ENCODE data around the gene PTPRJ.
A peak's percentile ranks its signal among the peaks of the same experiment; 100 is the strongest.

PTPRJ gene

DNA sequence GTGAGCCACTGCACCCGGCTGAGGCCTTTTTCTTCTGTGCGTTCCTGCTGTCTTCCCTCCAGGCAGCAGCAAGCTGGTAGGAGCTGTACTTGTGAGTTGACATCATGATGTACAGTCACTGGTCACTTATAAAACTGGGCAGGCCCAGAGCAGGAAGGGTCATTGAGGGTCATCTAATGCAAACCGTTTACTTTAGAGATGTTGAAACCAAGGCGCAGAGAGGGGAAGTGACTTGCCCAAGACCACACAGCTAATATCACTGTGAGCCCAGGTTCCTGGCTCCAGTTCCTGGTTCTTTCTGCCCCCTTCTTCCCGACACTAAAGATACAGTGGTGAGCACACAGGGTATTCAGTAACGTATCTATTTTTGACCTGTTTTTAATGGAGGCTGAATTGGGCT, 27.3 kb downstream of the PTPRJ start:
- no peak overlapping the region for H3K4me3 ChIP-seq (ENCODE audit: low read length)
- no peak overlapping the region for H2AFZ ChIP-seq (ENCODE audit: low read depth, low read length)
- no peaks in the 10 kb centered on the region for H3K9me3 ChIP-seq (ENCODE audit: low read length)
- no peaks in the 10 kb centered on the region for H3K36me3 ChIP-seq (ENCODE audit: insufficient read depth, low read length)
- H3K4me1 ChIP-seq (ENCODE audit: insufficient read depth, low read length), result peaks cover 25% of the 10 kb centered on the region
- no peaks in the 10 kb centered on the region for H3K27me3 ChIP-seq (ENCODE audit: insufficient read depth, low read length)

DNA sequence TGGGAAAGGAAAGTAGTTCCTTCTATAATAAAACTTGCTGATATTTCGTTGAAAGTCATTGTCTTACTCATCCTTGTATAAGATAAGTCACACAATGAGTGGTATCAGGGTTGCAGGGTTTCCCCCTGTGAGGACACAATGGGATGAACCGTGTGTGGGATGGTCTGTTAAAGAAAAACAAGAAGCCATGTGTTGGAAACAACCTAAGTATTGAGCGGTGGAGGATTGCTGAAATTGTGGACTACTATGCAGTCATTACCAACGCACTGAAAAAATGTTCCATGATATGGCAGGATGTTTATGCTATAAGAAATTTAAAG, 28.6 kb downstream of the PTPRJ start:
- H3K4me1 ChIP-seq (ENCODE audit: insufficient read depth, low read length), result peaks cover 19% of the 10 kb centered on the region
- no peak overlapping the region for H2AFZ ChIP-seq (ENCODE audit: low read depth, low read length)
- H3K27me3 ChIP-seq (ENCODE audit: insufficient read depth, low read length), result no peaks in the 10 kb centered on the region
- H3K9me3 ChIP-seq (ENCODE audit: low read length), result no peaks in the 10 kb centered on the region
- no peaks in the 10 kb centered on the region for H3K36me3 ChIP-seq (ENCODE audit: insufficient read depth, low read length)
- no peak overlapping the region for H3K4me3 ChIP-seq (ENCODE audit: low read length)

GRCh38 chr11:48011102-48011797, 30.9 kb downstream of the PTPRJ start:
- no peak overlapping the region for H2AFZ ChIP-seq (ENCODE audit: low read depth, low read length)
- H3K4me1 ChIP-seq (ENCODE audit: insufficient read depth, low read length), result peaks cover 6% of the 10 kb centered on the region
- no peaks in the 10 kb centered on the region for H3K36me3 ChIP-seq (ENCODE audit: insufficient read depth, low read length)
- no peak overlapping the region for H3K4me3 ChIP-seq (ENCODE audit: low read length)
- H3K9me3 ChIP-seq (ENCODE audit: low read length), result no peaks in the 10 kb centered on the region
- H3K27me3 ChIP-seq (ENCODE audit: insufficient read depth, low read length), result no peaks in the 10 kb centered on the region

- no peaks in the 10 kb centered on the region for H3K27me3 ChIP-seq (ENCODE audit: insufficient read depth, low read length)
Measured at GRCh38 chr11:48011798-48012391, 31.5 kb downstream of the PTPRJ start.

DNA sequence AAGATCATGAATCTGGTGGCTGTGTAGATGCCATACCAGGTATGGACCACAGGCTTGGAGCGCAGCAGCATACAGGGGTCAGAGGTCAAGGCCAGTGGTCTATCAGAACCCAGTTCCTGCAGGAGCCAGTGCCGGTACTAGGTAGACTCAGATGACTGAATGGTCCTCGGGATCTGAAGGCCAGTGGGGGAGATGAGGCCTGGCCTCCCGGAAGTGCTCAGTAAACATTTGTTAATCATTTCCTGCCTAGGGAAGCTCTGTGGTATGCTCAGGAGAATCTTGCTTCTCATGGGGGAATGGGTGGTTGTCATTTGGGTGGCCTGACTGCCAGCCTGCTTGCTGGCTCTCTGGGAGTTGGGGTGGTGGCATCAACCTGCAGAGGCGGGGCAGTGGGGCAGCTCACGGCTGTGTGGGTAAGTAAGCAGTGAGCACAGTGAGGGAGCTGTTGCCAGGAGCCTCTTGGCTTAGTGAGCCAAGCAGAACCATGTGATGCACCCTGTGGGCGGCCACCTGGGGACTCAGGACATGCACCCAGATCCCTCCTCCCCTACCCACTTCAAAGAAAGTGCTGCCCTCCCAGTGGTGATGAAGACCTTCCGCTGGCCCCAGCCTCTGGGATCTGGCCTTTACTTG, 33.0 kb downstream of the PTPRJ start:
- H3K4me3 ChIP-seq (ENCODE audit: low read length), result no peak overlapping the region
- H3K36me3 ChIP-seq (ENCODE audit: insufficient read depth, low read length), result no peaks in the 10 kb centered on the region
- no peak overlapping the region for H2AFZ ChIP-seq (ENCODE audit: low read depth, low read length)
- H3K9me3 ChIP-seq (ENCODE audit: low read length), result no peaks in the 10 kb centered on the region
- H3K27me3 ChIP-seq (ENCODE audit: insufficient read depth, low read length), result no peaks in the 10 kb centered on the region
- H3K4me1 ChIP-seq (ENCODE audit: insufficient read depth, low read length), result peaks cover 12% of the 10 kb centered on the region

More at GRCh38 chr11:48011798-48012391, 31.5 kb downstream of the PTPRJ start:
- H3K9me3 ChIP-seq (ENCODE audit: low read length), result no peaks in the 10 kb centered on the region
- H3K4me3 ChIP-seq (ENCODE audit: low read length), result no peak overlapping the region
- no peaks in the 10 kb centered on the region for H3K4me1 ChIP-seq (ENCODE audit: insufficient read depth, low read length)
- H3K36me3 ChIP-seq (ENCODE audit: insufficient read depth, low read length), result no peaks in the 10 kb centered on the region
- no peak overlapping the region for H2AFZ ChIP-seq (ENCODE audit: low read depth, low read length)

DNA sequence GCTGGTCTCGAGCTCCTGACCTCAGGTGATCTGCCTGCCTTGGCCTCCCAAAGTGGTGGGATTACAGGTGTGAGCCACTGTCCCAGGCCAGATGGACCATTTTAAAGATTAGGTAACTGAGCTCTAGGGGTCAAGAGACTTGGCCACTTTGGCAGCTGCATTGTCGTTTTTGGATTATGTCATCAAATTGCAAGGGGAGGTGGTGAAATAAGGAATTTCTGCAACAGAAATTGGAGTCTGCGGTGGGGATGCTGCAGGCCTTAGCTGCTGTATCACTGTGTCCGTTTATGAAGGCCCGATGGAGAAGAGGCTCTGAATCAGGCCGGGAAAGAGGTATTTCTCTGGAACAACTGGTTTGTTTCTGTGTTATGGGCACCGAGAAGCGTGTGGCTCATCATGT, 34.6 kb downstream of the PTPRJ start:
- no peak overlapping the region for H3K4me3 ChIP-seq (ENCODE audit: low read length)
- H3K4me1 ChIP-seq (ENCODE audit: insufficient read depth, low read length), result peaks cover 23% of the 10 kb centered on the region
- no peaks in the 10 kb centered on the region for H3K9me3 ChIP-seq (ENCODE audit: low read length)
- no peak overlapping the region for H2AFZ ChIP-seq (ENCODE audit: low read depth, low read length)
- H3K36me3 ChIP-seq (ENCODE audit: insufficient read depth, low read length), result no peaks in the 10 kb centered on the region
- H3K27me3 ChIP-seq (ENCODE audit: insufficient read depth, low read length), result no peaks in the 10 kb centered on the region

DNA sequence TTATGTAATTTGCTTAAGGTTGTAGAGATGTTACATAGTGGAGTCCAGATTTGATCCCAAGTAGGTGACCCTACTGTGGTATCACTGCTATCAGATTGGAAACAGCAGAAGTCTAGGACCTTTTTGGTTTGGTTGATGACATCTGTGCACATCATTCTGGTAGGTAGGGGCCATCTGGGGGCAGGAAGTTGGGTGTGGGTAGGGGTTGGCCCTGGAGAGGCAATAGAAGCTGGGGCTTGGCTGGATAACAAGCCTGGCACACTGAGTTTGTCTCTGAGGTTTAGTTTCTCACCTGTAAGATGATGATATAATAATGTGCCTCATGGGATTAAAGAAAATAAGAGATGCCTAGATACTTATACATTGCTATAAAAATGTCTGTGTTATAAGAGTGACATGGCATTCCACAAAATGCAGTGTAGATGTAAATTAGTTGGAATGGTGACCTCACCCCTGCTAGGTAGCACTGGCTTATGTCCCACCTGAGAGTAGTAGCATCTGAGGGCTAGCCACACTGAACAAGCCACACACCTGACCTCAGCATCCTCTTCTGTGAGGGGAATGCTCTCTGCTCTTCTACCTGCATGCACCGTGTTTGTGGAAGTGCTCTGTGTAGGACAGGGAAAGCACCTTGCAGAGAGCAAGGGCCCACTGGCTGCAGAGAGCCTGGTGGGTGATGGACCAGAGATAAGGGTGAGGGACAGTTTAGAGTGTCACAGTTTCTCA, 36.9 kb downstream of the PTPRJ start:
- no peaks in the 10 kb centered on the region for H3K36me3 ChIP-seq (ENCODE audit: insufficient read depth, low read length)
- no peak overlapping the region for H2AFZ ChIP-seq (ENCODE audit: low read depth, low read length)
- no peak overlapping the region for H3K4me3 ChIP-seq (ENCODE audit: low read length)
- H3K27me3 ChIP-seq (ENCODE audit: insufficient read depth, low read length), result no peaks in the 10 kb centered on the region
- no peaks in the 10 kb centered on the region for H3K9me3 ChIP-seq (ENCODE audit: low read length)
- H3K4me1 ChIP-seq (ENCODE audit: insufficient read depth, low read length), result peaks cover 23% of the 10 kb centered on the region

DNA sequence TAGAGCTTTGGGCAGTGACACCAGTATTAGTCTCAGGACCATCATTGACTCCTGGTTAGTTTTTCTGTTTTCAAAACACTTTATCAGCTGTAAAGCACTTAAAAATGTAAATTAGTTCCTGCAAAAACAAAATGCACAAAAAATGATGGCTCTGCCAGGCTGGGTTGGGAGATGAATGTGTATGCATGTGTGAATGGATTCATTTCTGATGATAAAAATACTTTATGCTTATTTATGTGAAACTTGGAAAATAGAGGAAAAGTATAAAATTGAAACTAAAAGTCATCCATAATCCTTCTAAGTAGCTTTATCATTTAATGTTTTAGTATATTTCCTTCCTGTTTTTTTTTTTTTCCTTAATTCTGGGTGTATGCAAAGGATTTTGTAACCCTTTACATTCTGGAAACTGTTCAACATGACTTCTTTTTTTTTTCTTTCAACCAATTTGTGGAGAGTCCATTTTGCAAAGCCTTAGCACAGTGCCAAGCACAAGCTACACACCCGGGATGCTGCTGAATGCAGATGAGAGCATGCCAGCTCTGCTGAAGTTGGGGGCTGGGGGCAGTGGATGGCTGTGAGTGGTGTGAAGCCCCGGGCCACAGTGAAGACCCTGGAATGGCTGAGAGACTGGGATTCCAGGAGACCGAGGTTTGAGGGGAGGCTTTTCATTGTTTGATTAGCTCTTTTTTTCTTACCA, 37.6 kb downstream of the PTPRJ start:
- H3K9me3 ChIP-seq (ENCODE audit: low read length), result no peaks in the 10 kb centered on the region
- H3K36me3 ChIP-seq (ENCODE audit: insufficient read depth, low read length), result no peaks in the 10 kb centered on the region
- H2AFZ ChIP-seq (ENCODE audit: low read depth, low read length), result peak overlapping the region; percentile 79
- H3K4me3 ChIP-seq (ENCODE audit: low read length), result peak overlapping the region; percentile 35
- peaks cover 23% of the 10 kb centered on the region for H3K4me1 ChIP-seq (ENCODE audit: insufficient read depth, low read length)
- H3K27me3 ChIP-seq (ENCODE audit: insufficient read depth, low read length), result no peaks in the 10 kb centered on the region

- Histone ChIP-seq H3K9me3 (ENCODE audit: low read length) (no peaks in the 10 kb centered on the region), H3K4me3 (ENCODE audit: low read length) (peak overlapping the region; percentile 35), H3K36me3 (ENCODE audit: insufficient read depth, low read length) (no peaks in the 10 kb centered on the region), H2AFZ (ENCODE audit: low read depth, low read length) (peak overlapping the region; percentile 79), H3K27me3 (ENCODE audit: insufficient read depth, low read length) (no peaks in the 10 kb centered on the region), H3K4me1 (ENCODE audit: insufficient read depth, low read length) (peaks cover 23% of the 10 kb centered on the region)
Measured at GRCh38 chr11:48018528-48019216, 38.3 kb downstream of the PTPRJ start.

GRCh38 chr11:48019217-48019584, 38.8 kb downstream of the PTPRJ start:
- Histone ChIP-seq H2AFZ (ENCODE audit: low read depth, low read length) (peak overlapping the region; percentile 79), H3K27me3 (ENCODE audit: insufficient read depth, low read length) (no peaks in the 10 kb centered on the region), H3K9me3 (ENCODE audit: low read length) (no peaks in the 10 kb centered on the region), H3K36me3 (ENCODE audit: insufficient read depth, low read length) (no peaks in the 10 kb centered on the region), H3K4me3 (ENCODE audit: low read length) (peak overlapping the region; percentile 35), H3K4me1 (ENCODE audit: insufficient read depth, low read length) (peaks cover 23% of the 10 kb centered on the region)

- Histone ChIP-seq H3K9me3 (ENCODE audit: low read length) (no peaks in the 10 kb centered on the region), H3K4me3 (ENCODE audit: low read length) (no peak overlapping the region), H3K27me3 (ENCODE audit: insufficient read depth, low read length) (no peaks in the 10 kb centered on the region), H3K36me3 (ENCODE audit: insufficient read depth, low read length) (no peaks in the 10 kb centered on the region), H2AFZ (ENCODE audit: low read depth, low read length) (peak overlapping the region; percentile 79), H3K4me1 (ENCODE audit: insufficient read depth, low read length) (peaks cover 23% of the 10 kb centered on the region)
Measured at GRCh38 chr11:48019595-48019994, 39.2 kb downstream of the PTPRJ start.

GRCh38 chr11:48020092-48020755, 39.9 kb downstream of the PTPRJ start:
- Histone ChIP-seq H3K36me3 (ENCODE audit: insufficient read depth, low read length) (no peaks in the 10 kb centered on the region), H2AFZ (ENCODE audit: low read depth, low read length) (no peak overlapping the region), H3K4me1 (ENCODE audit: insufficient read depth, low read length) (peaks cover 24% of the 10 kb centered on the region), H3K9me3 (ENCODE audit: low read length) (no peaks in the 10 kb centered on the region), H3K4me3 (ENCODE audit: low read length) (no peak overlapping the region), H3K27me3 (ENCODE audit: insufficient read depth, low read length) (no peaks in the 10 kb centered on the region)

All from neuron (in vitro differentiated cells).